HepG2 (cell line): Measurements from ENCODE around the gene CHN2. TPM values are rescaled to one million over a fixed set of nuclear protein-coding genes. Genes with fewer than 3 reads are reported as not detected.

Experiments
- BCL3 ChIP-seq: sonication (generic); formaldehyde crosslinking; IDR thresholded peaks from 2 replicates; pipeline ENCODE4 v1.5.1; 2020; ENCODE audit warnings: mild to moderate bottlenecking, missing genetic modification reagents, moderate library complexity
- CAMTA2 ChIP-seq: sonication (generic); formaldehyde crosslinking; IDR thresholded peaks from 2 replicates; pipeline ENCODE4 v1.4.0; 2020; ENCODE audit warnings: mild to moderate bottlenecking, missing genetic modification reagents, borderline replicate concordance
- CEBPB ChIP-seq: IDR thresholded peaks from 2 replicates; pipeline ENCODE4 v1.6.1; 2011; ENCODE audit warnings: low read depth, low read length, improper control_type of control experiment, borderline replicate concordance
- FOXA3 ChIP-seq: IDR thresholded peaks from 2 replicates; pipeline ENCODE4 v1.6.1; 2016; ENCODE audit warnings: missing genetic modification reagents, missing compliant biosample characterization
- KDM2A ChIP-seq: sonication (generic); formaldehyde crosslinking; IDR thresholded peaks from 2 replicates; pipeline ENCODE4 v1.4.0; 2020; ENCODE audit warnings: low read depth, missing genetic modification reagents, borderline replicate concordance
- KDM5B ChIP-seq: sonication (generic); formaldehyde crosslinking; IDR thresholded peaks from 2 replicates; pipeline ENCODE4 v1.4.0; 2020; ENCODE audit warnings: missing genetic modification reagents, mild to moderate bottlenecking, borderline replicate concordance
- MAFF ChIP-seq: IDR thresholded peaks from 2 replicates; pipeline ENCODE4 v1.6.1; 2011; ENCODE audit warnings: low read depth, low read length, improper control_type of control experiment
- MTF2 ChIP-seq: sonication (generic); formaldehyde crosslinking; IDR thresholded peaks from 2 replicates; pipeline ENCODE4 v1.5.0; 2020; ENCODE audit warnings: missing genetic modification reagents, borderline replicate concordance
- MXI1 ChIP-seq: IDR thresholded peaks from 3 replicates; pipeline ENCODE4 v1.6.1; 2012; ENCODE audit warnings: low read depth, low read length, inconsistent platforms, borderline replicate concordance
- NRL ChIP-seq: sonication (generic); formaldehyde crosslinking; IDR thresholded peaks from 2 replicates; pipeline ENCODE4 v1.5.0; 2020; ENCODE audit warnings: missing genetic modification reagents, mild to moderate bottlenecking, moderate library complexity, borderline replicate concordance
- PCBP2 ChIP-seq: fragments of 200-400 bp; formaldehyde crosslinking; optimal IDR thresholded peaks from 2 replicates; pipeline ENCODE3; 2018; ENCODE audit warnings: low read length, low read depth; ENCODE audit not compliant: poor library complexity, severe bottlenecking
- RFX5 ChIP-seq: IDR thresholded peaks from 2 replicates; pipeline ENCODE4 v1.6.1; 2011; ENCODE audit warnings: low read depth, low read length, improper control_type of control experiment
- SIX4 ChIP-seq: sonication (generic); formaldehyde crosslinking; IDR thresholded peaks from 2 replicates; pipeline ENCODE4 v1.4.0; 2020; ENCODE audit warnings: missing genetic modification reagents
- SOX5 ChIP-seq: IDR thresholded peaks from 2 replicates; pipeline ENCODE4 v1.6.1; 2016; ENCODE audit warnings: borderline replicate concordance
- SUZ12 ChIP-seq: fragments of 150-350 bp; IDR thresholded peaks from 2 replicates; pipeline ENCODE4 v1.6.1; 2014; ENCODE audit warnings: low read depth, low read length
- TRAFD1 ChIP-seq: sonication (generic); formaldehyde crosslinking; IDR thresholded peaks from 2 replicates; pipeline ENCODE4 v1.5.1; 2020; ENCODE audit warnings: missing genetic modification reagents, mild to moderate bottlenecking, borderline replicate concordance
- WIZ ChIP-seq: sonication (generic); formaldehyde crosslinking; IDR thresholded peaks from 2 replicates; pipeline ENCODE4 v1.5.1; 2020; ENCODE audit warnings: mild to moderate bottlenecking, missing genetic modification reagents
- ZBTB39 ChIP-seq: sonication (generic); formaldehyde crosslinking; IDR thresholded peaks from 2 replicates; pipeline ENCODE4 v1.5.0; 2020; ENCODE audit warnings: missing genetic modification reagents
- ZNF329 ChIP-seq: sonication (generic); formaldehyde crosslinking; IDR thresholded peaks from 2 replicates; pipeline ENCODE4 v1.9.0; 2021; ENCODE audit warnings: low read depth, mild to moderate bottlenecking, missing genetic modification reagents
- ZNF383 ChIP-seq: sonication (generic); formaldehyde crosslinking; IDR thresholded peaks from 2 replicates; pipeline ENCODE4 v1.4.0; 2020; ENCODE audit warnings: missing genetic modification reagents, mild to moderate bottlenecking, borderline replicate concordance
- ZNF747 ChIP-seq: sonication (generic); formaldehyde crosslinking; IDR thresholded peaks from 2 replicates; pipeline ENCODE4 v1.8.1; 2023; ENCODE audit warnings: missing genetic modification reagents, mild to moderate bottlenecking, borderline replicate concordance
- ZNF782 ChIP-seq: sonication (generic); formaldehyde crosslinking; IDR thresholded peaks from 2 replicates; pipeline ENCODE4 v1.4.0; 2020; ENCODE audit warnings: missing genetic modification reagents, mild to moderate bottlenecking, borderline replicate concordance
- polyA plus RNA-seq, 8 experiments: library from polyadenylated mRNA; depleted of rRNA in 3 of 8; stranded (reverse) in 7 of 8; unstranded in 1 of 8; fragments of >200 nt; fragmentation: Illumina TruSeq in 4 of 8; extraction: Trizol in 4 of 8; gene quantifications; 2 replicates each; pipeline versions ENCODE4 v1.2.1 to v1.2.3, GENCODE V29; 2011 to 2016; ENCODE audit warnings: low read depth in 4 of 8, missing spikeins in 1 of 8, mixed read lengths in 1 of 8; ENCODE audit not compliant: insufficient read depth in 1 of 8
- total RNA-seq, 5 experiments: library from RNA; depleted of rRNA; stranded (reverse); fragments of >200 nt; fragmentation: Illumina TruSeq; extraction: Trizol; gene quantifications; 2 replicates each; pipeline ENCODE4 v1.2.3, GENCODE V29; 2016; ENCODE audit warnings: low read depth in 1 of 5
- TF ChIP-seq, protein P1 (sequence below), 2 experiments: sonication (generic) in 1 of 2; formaldehyde crosslinking in 1 of 2; IDR thresholded peaks; 2 replicates each; pipeline versions ENCODE4 v1.4.0 to v1.6.1; 2018 to 2020; ENCODE audit warnings: missing genetic modification reagents in 2 of 2, borderline replicate concordance in 1 of 2, low read depth in 1 of 2, mild to moderate bottlenecking in 1 of 2, missing biosample characterization in 1 of 2

The CHN2 gene
- total and polyA plus RNA-seq, 2 of the 13 experiments (the other 11 are each of a cell fraction or from before 2014, with no cell fraction given) = 23.5 to 30.5 TPM

DNA sequence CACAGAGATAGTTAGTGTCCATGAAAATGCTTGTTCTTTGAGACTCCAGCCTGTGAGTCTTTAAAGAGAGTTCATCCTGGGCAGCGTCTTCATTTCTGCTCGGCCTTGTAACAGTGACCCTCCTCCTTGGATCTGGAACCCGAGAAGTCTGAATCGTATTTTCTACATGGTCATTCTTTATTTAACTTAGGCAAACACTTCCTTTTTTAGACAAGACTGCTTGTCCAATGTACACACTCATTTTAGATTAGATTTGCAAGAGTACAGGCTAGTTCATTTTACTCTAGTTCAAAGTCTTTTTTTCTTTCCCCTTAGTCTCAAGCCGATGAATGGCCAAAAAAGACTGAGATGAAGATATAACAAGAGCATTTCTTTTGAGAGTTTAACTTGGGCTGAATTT is 133.5 kb downstream of the CHN2 start (continued):
- TF ChIP-seq KDM5B (CRISPR knock-in tag) = no peak
- TF ChIP-seq FOXA3 = peak; percentile 71
- no peak for TF ChIP-seq MTF2
- TF ChIP-seq WIZ (CRISPR knock-in tag) = no peak
- TF ChIP-seq CEBPB = no peak
- TF ChIP-seq PCBP2 = no peak
- no peak for TF ChIP-seq ZBTB39
- peak; percentile 41; the same call in 1 of the 2 replicates for TF ChIP-seq SOX5 (CRISPR knock-in tag)
- TF ChIP-seq CAMTA2 (CRISPR knock-in tag) = no peak
- TF ChIP-seq, protein P1, sequence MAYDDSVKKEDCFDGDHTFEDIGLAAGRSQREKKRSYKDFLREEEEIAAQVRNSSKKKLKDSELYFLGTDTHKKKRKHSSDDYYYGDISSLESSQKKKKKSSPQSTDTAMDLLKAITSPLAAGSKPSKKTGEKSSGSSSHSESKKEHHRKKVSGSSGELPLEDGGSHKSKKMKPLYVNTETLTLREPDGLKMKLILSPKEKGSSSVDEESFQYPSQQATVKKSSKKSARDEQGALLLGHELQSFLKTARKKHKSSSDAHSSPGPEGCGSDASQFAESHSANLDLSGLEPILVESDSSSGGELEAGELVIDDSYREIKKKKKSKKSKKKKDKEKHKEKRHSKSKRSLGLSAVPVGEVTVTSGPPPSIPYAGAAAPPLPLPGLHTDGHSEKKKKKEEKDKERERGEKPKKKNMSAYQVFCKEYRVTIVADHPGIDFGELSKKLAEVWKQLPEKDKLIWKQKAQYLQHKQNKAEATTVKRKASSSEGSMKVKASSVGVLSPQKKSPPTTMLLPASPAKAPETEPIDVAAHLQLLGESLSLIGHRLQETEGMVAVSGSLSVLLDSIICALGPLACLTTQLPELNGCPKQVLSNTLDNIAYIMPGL (CRISPR knock-in tag; IDR thresholded peaks at IDR 0.05; ENCODE audit: borderline replicate concordance in 1 of 2, low read depth in 1 of 2) = no peak
- no peak for TF ChIP-seq ZNF383 (CRISPR knock-in tag)
- TF ChIP-seq TRAFD1 (CRISPR knock-in tag) = no peak
- no peak for TF ChIP-seq RFX5
- TF ChIP-seq ZNF782 = no peak
- TF ChIP-seq MAFF = no peak
- TF ChIP-seq MXI1 = no peak
- TF ChIP-seq NRL (CRISPR knock-in tag) = no peak
- no peak for TF ChIP-seq BCL3 (CRISPR knock-in tag)
- TF ChIP-seq SUZ12 = no peak
- no peak for TF ChIP-seq ZNF747 (CRISPR knock-in tag)
- no peak for TF ChIP-seq KDM2A (CRISPR knock-in tag)
- peak; percentile 54; the same call in 1 of the 2 replicates for TF ChIP-seq SIX4 (CRISPR knock-in tag)
- no peak for TF ChIP-seq ZNF329 (CRISPR knock-in tag)
